ENCODE measurements around the gene RNF123. TPM values are rescaled to one million over a fixed set of nuclear protein-coding genes. Genes with fewer than 3 reads are reported as not detected.

RNF123 gene
- total RNA-seq, 6 experiments from 2014 or later: 32.4 to 48.3 (median 39.9) TPM

DNA sequence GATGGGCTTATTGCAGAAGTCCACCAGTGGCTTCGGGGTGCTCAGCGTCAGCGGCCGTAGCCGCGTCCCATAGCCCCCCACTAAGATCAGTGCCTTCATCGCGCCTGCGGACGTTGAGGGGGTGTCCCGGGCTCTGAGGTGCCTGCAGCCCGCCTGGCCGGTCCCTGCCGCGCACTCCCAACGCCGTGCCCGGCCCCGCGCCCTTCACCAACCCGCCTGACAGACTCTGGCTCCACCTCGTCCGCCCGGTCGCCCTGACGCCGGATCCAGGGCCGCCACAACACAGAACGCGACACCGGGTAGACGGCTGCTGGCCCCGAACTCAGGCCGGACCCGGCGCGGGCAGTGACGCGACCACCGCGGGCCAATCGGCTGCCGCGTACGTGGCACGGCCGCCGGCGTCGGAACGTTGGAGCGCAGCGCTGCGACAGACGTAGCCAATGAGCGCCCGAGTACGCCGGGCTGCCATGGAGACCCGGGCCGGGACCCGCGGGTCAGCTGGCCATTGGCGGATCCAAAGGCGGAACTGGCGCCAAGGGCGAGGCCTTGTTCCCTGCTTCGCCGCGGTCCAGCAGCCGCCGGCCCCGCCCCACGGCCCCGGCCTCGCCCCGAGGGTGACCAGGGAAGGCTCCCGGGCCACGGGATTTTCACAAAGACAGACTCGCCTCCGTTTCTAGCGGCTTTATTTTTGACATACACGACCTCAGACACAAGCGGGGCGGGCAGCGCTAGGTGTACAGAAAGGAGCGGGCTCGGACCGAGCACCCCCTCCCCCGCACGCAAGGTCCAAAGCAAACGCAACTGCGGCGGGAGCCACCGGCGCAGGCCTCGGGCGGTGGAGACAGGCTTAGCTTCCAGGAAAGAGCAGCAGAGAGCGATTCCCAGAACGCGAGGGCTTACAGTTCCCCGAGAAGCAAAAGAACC, 34.5 kb downstream of the RNF123 start, which contains the start of gene GMPPB:
TSS of gene GMPPB (minus strand) at position 324 of the 924 bp plus-strand sequence. CDS start at position 99, 225 bp downstream.
- ATAC-seq (peak; percentile 70 to 86 (median 84)), DNase-seq (peak; percentile 98 to 99 (median 99))
- no peaks in the 10 kb centered on the region for H3K27me3 ChIP-seq
- H3K36me3 ChIP-seq: peaks cover 0 to 21% (median 10%) of the 10 kb centered on the region in 4 donors
- H3K27ac ChIP-seq: peak within 1 kb of the TSS; percentile 72 to 91 (median 90)
- peak within 1 kb of the TSS; percentile 80 to 99 (median 92) for H3K4me3 ChIP-seq
- intact Hi-C loops (cut with DNase I): no loop called here
- 0% methylated on average over 17 of the region's 102 CpGs for WGBS (ENCODE audit: insufficient coverage, low coverage, low lambda C conversion rate, missing lambda C conversion rate)
- H3K4me1 ChIP-seq: peaks cover 0 to 40% (median 5%) of the 10 kb centered on the region in 4 donors
- TF ChIP-seq, protein P1, sequence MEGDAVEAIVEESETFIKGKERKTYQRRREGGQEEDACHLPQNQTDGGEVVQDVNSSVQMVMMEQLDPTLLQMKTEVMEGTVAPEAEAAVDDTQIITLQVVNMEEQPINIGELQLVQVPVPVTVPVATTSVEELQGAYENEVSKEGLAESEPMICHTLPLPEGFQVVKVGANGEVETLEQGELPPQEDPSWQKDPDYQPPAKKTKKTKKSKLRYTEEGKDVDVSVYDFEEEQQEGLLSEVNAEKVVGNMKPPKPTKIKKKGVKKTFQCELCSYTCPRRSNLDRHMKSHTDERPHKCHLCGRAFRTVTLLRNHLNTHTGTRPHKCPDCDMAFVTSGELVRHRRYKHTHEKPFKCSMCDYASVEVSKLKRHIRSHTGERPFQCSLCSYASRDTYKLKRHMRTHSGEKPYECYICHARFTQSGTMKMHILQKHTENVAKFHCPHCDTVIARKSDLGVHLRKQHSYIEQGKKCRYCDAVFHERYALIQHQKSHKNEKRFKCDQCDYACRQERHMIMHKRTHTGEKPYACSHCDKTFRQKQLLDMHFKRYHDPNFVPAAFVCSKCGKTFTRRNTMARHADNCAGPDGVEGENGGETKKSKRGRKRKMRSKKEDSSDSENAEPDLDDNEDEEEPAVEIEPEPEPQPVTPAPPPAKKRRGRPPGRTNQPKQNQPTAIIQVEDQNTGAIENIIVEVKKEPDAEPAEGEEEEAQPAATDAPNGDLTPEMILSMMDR (IDR thresholded peaks at IDR 0.05): no peak
- TF ChIP-seq POLR2A (IDR thresholded peaks at IDR 0.05): peak; percentile 46
- no peaks in the 10 kb centered on the region for H3K9me3 ChIP-seq

DNA sequence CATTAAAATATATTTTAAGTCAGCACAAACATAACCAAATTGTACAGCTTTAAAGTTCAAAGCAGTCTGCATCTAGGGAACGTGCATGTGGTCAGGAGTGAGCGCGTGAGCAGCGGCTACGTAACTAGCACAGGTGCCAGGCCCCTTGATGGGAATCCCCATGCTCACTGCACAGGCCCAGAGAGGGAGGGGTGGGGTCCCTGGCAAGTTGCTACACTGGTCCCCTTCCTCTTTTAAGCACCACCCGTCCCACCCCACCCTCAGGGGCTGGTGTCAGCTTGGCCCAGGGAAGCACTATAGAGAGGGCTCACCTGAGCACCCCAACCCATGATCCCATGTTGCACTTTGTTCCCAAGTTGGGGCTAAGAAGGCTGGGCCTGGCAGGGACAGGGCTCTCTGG, 35.2 kb downstream of the RNF123 start:
- Histone ChIP-seq H3K27me3 (no peaks in the 10 kb centered on the region), H3K36me3 (peaks cover 0 to 21% (median 10%) of the 10 kb centered on the region in 4 donors), H3K27ac (peak overlapping the region; percentile 72 to 90 (median 85)), H3K4me3 (peak overlapping the region; percentile 80 to 99 (median 92)), H3K4me1 (peaks cover 0 to 35% (median 5%) of the 10 kb centered on the region in 4 donors), H3K9me3 (no peaks in the 10 kb centered on the region)
- TF ChIP-seq POLR2A (IDR thresholded peaks at IDR 0.05): no peak
- TF ChIP-seq, protein P1 (IDR thresholded peaks at IDR 0.05): no peak
- ATAC-seq: peak in 1 of 4 donors; percentile 3
- peak in 2 of 3 donors; percentile 57 to 59 for DNase-seq
- no CpG with 5 or more reads among the region's 6 CpGs for WGBS (ENCODE audit: insufficient coverage, low coverage, low lambda C conversion rate, missing lambda C conversion rate)
- intact Hi-C loops (cut with DNase I): no loop called here

DNA sequence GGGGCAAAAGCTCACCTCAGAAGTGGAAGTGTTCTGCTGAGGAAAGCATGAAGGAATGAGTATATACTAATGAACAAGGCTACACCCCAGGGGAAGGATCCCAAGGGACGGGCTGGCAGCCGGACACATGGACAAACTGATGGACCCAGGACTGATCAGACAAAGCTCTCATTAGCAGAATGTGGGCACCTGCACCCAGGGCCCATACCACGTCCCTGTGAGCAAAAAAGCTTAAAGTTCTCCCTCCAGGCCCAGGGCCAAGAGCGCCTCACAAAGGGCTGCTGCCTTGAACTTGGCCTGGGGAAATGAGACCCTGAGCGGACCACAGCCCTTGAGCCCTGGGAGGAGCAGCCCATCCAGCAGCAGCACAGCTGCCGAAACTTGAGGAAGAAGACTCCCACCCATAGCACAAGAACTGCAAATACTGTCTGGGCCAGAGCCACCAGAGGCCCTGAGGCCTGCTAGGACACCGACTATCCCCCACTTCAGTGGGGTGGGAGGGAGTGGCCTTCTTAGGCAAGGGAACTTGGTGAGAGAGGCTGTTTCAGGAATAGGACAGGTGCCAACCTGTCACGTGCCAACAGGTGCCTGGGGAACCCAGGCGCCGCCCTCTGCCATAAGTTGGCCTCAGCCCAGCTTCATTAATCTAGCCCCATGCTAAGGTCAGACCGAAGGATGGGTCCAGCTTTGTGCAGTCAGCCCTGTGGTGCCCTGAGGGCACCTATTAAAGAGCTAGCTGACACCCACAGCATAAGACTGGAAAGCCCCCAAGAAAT, 36.7 kb downstream of the RNF123 start:
- Histone ChIP-seq H3K4me1 (peaks cover 0 to 33% (median 5%) of the 10 kb centered on the region in 4 donors), H3K36me3 (peaks cover 0 to 24% (median 6%) of the 10 kb centered on the region in 4 donors), H3K4me3 (no peak overlapping the region), H3K27ac (no peak overlapping the region), H3K9me3 (no peaks in the 10 kb centered on the region), H3K27me3 (no peaks in the 10 kb centered on the region)
- 89% methylated on average over 5 of the region's 11 CpGs for WGBS (ENCODE audit: insufficient coverage, low coverage, low lambda C conversion rate, missing lambda C conversion rate)
- peak in 1 of 3 donors; percentile 51 for DNase-seq
- no peak for ATAC-seq
- TF ChIP-seq POLR2A (IDR thresholded peaks at IDR 0.05): no peak
- TF ChIP-seq, protein P1 (IDR thresholded peaks at IDR 0.05): no peak
- intact Hi-C loops (cut with DNase I): no loop called here

DNA sequence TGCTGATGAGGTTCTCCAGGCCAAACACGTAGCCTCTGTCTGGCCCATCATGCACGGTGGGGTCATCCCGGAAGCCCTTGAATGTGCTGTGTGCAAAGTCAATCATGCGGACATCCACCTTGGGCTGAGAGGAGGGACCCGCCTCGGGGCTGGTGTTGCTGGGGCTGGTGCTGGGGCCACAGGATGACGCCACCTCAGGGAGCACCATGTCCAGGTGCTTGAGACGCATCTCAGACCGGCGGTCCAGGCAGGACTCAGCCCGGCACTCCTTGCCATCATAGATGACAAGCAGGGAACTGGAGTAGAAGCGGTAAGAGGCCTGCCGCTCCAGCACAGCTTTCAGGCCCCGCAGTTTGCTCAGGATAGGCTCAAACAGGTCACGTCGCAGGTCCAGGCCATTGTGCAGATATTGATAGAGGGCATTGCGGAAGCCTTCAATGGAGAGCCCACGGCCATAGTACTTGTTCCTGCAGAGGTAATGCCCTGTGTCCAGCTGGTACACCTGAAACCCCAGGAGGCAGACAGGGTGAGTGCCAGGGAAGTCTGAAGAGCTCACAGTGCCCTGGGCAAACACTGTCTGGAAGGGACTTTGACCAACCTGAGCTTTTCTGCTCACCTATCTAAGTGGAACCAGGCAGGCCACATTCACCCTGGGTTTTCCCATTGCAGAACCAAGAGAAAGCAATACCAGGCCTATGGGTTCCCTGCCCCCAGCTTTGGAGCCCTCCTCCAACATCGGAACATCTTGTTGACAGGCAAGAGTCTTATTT, 38.0 kb downstream of the RNF123 start:
- Histone ChIP-seq H3K36me3 (peaks cover 0 to 30% (median 4%) of the 10 kb centered on the region in 4 donors), H3K27me3 (no peaks in the 10 kb centered on the region), H3K4me1 (peaks cover 0 to 30% (median 5%) of the 10 kb centered on the region in 4 donors), H3K27ac (peak overlapping the region in 1 of 3 donors; percentile 29), H3K9me3 (no peaks in the 10 kb centered on the region), H3K4me3 (no peak overlapping the region)
- TF ChIP-seq POLR2A (IDR thresholded peaks at IDR 0.05): no peak
- TF ChIP-seq, protein P1 (IDR thresholded peaks at IDR 0.05): no peak
- ATAC-seq (peak in 3 of 4 donors; percentile 9 to 31 (median 17)), DNase-seq (peak in 1 of 3 donors; percentile 68)
- intact Hi-C loops (cut with DNase I): no loop called here
- no CpG with 5 or more reads among the region's 19 CpGs for WGBS (ENCODE audit: insufficient coverage, low coverage, low lambda C conversion rate, missing lambda C conversion rate)

All from right lobe of liver (tissue), 6 donors.